Measurements from ENCODE around the gene RNF180.
A peak's percentile ranks its signal among the peaks of the same experiment; 100 is the strongest.

RNF180 gene

DNA sequence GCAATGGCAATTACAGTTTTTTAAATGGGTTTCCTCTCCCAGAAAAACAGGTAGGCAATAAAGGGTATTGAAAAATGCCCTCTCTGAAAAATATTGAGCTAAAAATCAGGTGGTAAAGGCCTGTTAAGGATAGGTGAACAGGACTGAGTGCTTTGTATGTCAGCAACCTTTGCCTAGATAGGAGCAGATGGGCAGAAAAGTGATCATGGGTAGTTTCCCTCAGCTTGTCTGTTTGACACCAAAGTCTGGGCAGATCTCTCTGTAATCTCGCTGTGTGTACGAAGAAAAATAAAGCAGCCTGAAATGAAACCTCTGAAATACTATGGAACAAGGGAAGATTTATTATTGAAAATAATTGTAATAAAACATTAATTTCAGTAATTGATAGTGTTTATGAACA is 15.8 kb downstream of the RNF180 start:
- DNase-seq (ENCODE audit: insufficient read length) (no peak), FAIRE-seq (no peak)
- TF ChIP-seq POLR2AphosphoS5 (IDR thresholded peaks at IDR 0.05; ENCODE audit: low read depth, low read length) (no peak), TAF1 (IDR thresholded peaks at IDR 0.05; ENCODE audit: borderline replicate concordance, low read depth, low read length) (no peak)

DNA sequence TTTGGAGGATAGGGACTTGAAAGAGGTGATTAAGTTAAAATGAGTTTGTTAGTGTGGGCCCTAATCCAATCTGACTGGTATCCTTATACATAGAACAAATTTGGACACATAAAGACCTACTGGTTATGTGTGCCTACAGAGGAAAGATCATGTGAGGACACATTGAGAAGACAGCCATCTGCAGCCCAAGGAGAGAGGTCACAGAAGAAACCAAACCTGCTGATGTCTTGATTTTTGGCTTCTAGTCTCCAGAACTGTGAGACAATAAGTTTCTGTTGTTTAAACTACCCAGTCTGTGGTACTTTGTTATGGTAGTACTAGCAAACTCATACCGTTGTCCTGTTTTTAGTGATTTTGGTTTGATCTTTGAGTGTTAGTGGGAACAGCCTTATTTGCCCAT is 18.3 kb downstream of the RNF180 start:
- FAIRE-seq = peak; percentile 30
- DNase-seq (ENCODE audit: insufficient read length) = no peak
- TF ChIP-seq POLR2AphosphoS5 (IDR thresholded peaks at IDR 0.05; ENCODE audit: low read depth, low read length) = no peak
- TF ChIP-seq POLR2A (IDR thresholded peaks at IDR 0.05; ENCODE audit: low read depth, low read length) = no peak
- no peak for TF ChIP-seq TAF1 (IDR thresholded peaks at IDR 0.05; ENCODE audit: borderline replicate concordance, low read depth, low read length)

DNA sequence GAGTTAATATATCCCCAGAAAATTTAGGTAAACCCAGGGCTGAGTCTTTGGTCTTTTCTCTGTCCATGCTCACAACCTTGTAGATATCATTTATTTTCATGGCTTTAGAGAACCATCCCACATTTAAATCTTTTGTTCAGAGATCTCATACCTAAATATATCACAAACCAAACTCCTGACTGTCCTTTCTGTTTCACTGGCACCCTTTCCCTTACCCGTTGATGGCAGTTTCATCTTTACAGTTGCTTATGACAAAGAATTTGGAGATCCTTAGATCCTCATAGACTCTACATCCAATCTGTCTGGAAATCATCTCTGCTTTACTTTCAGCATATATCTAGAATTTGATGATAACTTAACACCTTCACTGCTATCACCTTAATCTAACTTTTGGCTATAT is 19.2 kb downstream of the RNF180 start:
- DNase-seq (ENCODE audit: insufficient read length) (no peak), FAIRE-seq (no peak)
- TF ChIP-seq POLR2AphosphoS5 (IDR thresholded peaks at IDR 0.05; ENCODE audit: low read depth, low read length) (no peak), POLR2A (IDR thresholded peaks at IDR 0.05; ENCODE audit: low read depth, low read length) (no peak), TAF1 (IDR thresholded peaks at IDR 0.05; ENCODE audit: borderline replicate concordance, low read depth, low read length) (no peak)

- no peak for DNase-seq (ENCODE audit: insufficient read length)
- no peak for TF ChIP-seq POLR2AphosphoS5 (IDR thresholded peaks at IDR 0.05; ENCODE audit: low read depth, low read length)
- no peak for TF ChIP-seq TAF1 (IDR thresholded peaks at IDR 0.05; ENCODE audit: borderline replicate concordance, low read depth, low read length)
- no peak for TF ChIP-seq POLR2A (IDR thresholded peaks at IDR 0.05; ENCODE audit: low read depth, low read length)
- no peak for FAIRE-seq
Measured at GRCh38 chr5:64188776-64189175, 23.1 kb downstream of the RNF180 start.

DNA sequence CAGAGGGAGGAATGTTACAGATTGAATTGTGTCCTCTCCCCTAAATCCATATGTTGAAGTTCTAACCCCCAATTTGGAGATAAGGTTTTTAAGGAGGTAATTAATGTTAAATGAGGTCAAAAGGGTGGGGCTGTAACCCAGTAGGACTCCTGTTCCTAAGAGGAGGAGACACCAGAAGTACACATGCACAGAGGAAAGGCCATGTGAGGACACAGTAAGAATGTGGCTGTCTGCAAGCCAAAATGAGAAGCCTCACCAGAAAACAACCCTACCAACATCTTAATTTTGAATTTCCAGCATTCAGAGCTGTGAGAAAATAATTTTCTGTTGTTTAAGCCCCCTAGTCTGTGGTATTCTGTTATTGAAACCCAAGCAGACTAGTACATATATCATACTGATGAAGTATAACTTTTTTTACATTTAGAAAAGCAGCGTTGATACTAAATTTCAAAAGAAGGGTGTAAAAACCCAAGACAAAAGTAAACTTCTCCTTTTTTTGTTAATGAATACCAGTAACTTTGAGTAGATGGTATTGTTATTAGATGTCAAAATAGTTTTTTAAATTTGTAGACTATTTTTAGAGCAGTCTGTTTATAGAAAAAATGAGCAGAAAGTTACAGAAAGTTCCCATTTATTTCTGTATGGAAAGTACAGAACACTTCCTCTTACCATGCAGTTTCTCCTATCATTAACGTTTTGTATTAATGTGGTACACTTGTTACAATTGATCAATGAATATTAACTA is 25.1 kb downstream of the RNF180 start:
- no peak for TF ChIP-seq TAF1 (IDR thresholded peaks at IDR 0.05; ENCODE audit: borderline replicate concordance, low read depth, low read length)
- no peak for TF ChIP-seq POLR2A (IDR thresholded peaks at IDR 0.05; ENCODE audit: low read depth, low read length)
- no peak for TF ChIP-seq POLR2AphosphoS5 (IDR thresholded peaks at IDR 0.05; ENCODE audit: low read depth, low read length)
- FAIRE-seq = no peak
- no peak for DNase-seq (ENCODE audit: insufficient read length)

GRCh38 chr5:64195981-64196380 is 30.3 kb downstream of the RNF180 start:
- no peak for FAIRE-seq
- TF ChIP-seq POLR2AphosphoS5 (IDR thresholded peaks at IDR 0.05; ENCODE audit: low read depth, low read length) (no peak), TAF1 (IDR thresholded peaks at IDR 0.05; ENCODE audit: borderline replicate concordance, low read depth, low read length) (no peak), POLR2A (IDR thresholded peaks at IDR 0.05; ENCODE audit: low read depth, low read length) (no peak)
- DNase-seq (ENCODE audit: insufficient read length) = no peak

GRCh38 chr5:64199425-64199824 is 33.8 kb downstream of the RNF180 start:
- no peak for FAIRE-seq
- TF ChIP-seq POLR2A (IDR thresholded peaks at IDR 0.05; ENCODE audit: low read depth, low read length) (no peak), POLR2AphosphoS5 (IDR thresholded peaks at IDR 0.05; ENCODE audit: low read depth, low read length) (no peak)
- DNase-seq (ENCODE audit: insufficient read length) = no peak

GRCh38 chr5:64201996-64202395 is 36.4 kb downstream of the RNF180 start:
- no peak for DNase-seq (ENCODE audit: insufficient read length)
- FAIRE-seq = no peak

GRCh38 chr5:64206653-64207052 is 41.0 kb downstream of the RNF180 start:
- FAIRE-seq (no peak), DNase-seq (ENCODE audit: insufficient read length) (no peak)
- TF ChIP-seq TAF1 (IDR thresholded peaks at IDR 0.05; ENCODE audit: borderline replicate concordance, low read depth, low read length) (no peak), POLR2A (IDR thresholded peaks at IDR 0.05; ENCODE audit: low read depth, low read length) (no peak), POLR2AphosphoS5 (IDR thresholded peaks at IDR 0.05; ENCODE audit: low read depth, low read length) (no peak)

More at GRCh38 chr5:64201996-64202395, 36.4 kb downstream of the RNF180 start:
- no peak for TF ChIP-seq POLR2A (IDR thresholded peaks at IDR 0.05; ENCODE audit: low read depth, low read length)
- no peak for TF ChIP-seq POLR2AphosphoS5 (IDR thresholded peaks at IDR 0.05; ENCODE audit: low read depth, low read length)
- TF ChIP-seq TAF1 (IDR thresholded peaks at IDR 0.05; ENCODE audit: borderline replicate concordance, low read depth, low read length) = no peak

GRCh38 chr5:64207978-64208377 is 42.3 kb downstream of the RNF180 start:
- DNase-seq (ENCODE audit: insufficient read length) = no peak
- TF ChIP-seq TAF1 (IDR thresholded peaks at IDR 0.05; ENCODE audit: borderline replicate concordance, low read depth, low read length) (no peak), POLR2AphosphoS5 (IDR thresholded peaks at IDR 0.05; ENCODE audit: low read depth, low read length) (no peak), POLR2A (IDR thresholded peaks at IDR 0.05; ENCODE audit: low read depth, low read length) (no peak)
- no peak for FAIRE-seq

- no peak for FAIRE-seq
- no peak for TF ChIP-seq POLR2A (IDR thresholded peaks at IDR 0.05; ENCODE audit: low read depth, low read length)
- no peak for TF ChIP-seq TAF1 (IDR thresholded peaks at IDR 0.05; ENCODE audit: borderline replicate concordance, low read depth, low read length)
- TF ChIP-seq POLR2AphosphoS5 (IDR thresholded peaks at IDR 0.05; ENCODE audit: low read depth, low read length) = no peak
- no peak for DNase-seq (ENCODE audit: insufficient read length)
Measured at GRCh38 chr5:64209353-64209752, 43.7 kb downstream of the RNF180 start.

DNA sequence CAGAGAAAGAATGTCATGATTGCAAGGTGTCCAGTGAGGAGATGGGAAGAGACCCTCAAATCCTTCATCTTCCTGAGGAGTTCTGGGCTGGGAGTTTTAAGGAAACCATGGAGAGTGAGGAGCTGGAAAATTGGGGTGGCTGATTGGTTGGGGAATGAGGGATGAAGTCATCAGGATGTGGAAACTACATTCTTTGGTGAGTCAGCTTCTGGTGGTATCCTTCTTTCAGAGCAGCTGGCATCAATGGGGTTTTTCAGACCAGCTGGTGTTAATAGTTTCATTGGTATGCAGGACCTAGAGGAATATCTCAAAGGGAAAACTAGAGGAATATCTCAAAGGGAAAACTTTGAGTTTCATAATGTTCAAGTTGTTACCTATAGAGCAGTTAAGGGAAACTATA is 45.2 kb downstream of the RNF180 start:
- DNase-seq (ENCODE audit: insufficient read length) (no peak), FAIRE-seq (no peak)
- TF ChIP-seq POLR2AphosphoS5 (IDR thresholded peaks at IDR 0.05; ENCODE audit: low read depth, low read length) (no peak), POLR2A (IDR thresholded peaks at IDR 0.05; ENCODE audit: low read depth, low read length) (no peak), TAF1 (IDR thresholded peaks at IDR 0.05; ENCODE audit: borderline replicate concordance, low read depth, low read length) (no peak)
